Medulla oblongata (tissue), 1 donor: ENCODE results near the gene GAGE12J.
"Not testable (repeated sequence)": the region's sequence is repeated elsewhere in the genome, so short reads cannot be mapped to it uniquely, and the experiment has no call there.

Source experiments
- DNase-seq: peaks from one replicate; pipeline ENCODE4 v3.0.0-alpha.2; 2015; ENCODE audit errors: extremely low spot score

Gene GAGE12J

DNA sequence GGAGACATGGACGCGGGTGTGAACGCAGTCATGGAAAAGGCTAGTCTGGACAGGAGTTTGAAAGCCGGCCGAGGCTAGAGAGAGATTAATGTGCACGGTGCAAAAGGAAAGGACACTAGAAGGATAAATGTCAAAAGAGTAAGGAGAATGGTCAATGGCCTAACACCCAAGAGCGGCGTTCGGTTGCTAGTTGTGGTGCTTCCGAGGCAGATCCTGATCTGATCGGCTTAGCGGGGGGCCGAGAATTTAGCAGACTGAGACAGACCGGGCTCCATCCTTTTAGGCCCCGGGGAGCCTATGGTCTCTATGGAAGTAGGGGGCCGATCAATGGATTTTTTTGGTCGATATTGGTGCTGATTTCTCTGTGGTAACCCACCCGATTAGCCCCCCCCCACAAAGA is 11.5 kb upstream of the GAGE12J start:
- DNase-seq = no peak

DNA sequence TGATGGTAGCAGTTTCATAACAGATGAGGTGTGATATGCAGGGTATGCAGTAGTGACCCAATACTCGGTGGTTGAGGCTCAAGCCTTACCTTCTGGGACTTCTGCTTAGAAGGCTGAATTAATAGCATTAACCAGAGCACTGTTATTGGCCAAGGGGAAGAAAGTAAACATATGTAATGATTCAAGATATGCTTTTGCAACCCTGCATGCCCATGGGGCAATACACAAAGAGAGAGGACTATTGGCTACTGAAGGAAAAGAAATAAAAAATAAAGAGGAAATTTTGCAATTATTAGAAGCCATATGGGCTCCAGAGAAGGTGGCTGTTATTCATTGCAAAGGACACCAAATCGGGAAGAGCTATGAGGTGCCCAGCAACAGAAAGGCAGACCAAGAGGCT is 9.7 kb upstream of the GAGE12J start:
- no peak for DNase-seq

DNA sequence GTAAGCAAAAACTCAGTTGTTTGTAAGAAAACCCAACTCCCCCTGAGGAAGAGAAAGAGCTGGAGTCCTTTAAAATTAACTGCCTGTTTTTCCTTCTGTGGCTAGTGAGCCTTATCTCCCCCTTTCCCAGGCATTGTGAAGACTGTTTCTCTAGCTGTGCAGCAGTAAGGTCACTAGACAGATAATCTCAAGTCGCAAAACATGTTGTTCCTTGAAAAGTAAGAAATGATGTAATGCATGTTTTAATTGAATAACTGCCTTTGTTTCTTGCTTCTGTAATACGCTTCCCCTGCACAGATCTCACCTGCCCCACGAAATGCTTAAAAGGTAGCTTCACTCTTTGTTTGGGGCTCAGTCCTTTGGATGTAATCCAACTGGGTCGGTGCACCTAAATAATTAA is 5.8 kb upstream of the GAGE12J start:
- no peak for DNase-seq

DNA sequence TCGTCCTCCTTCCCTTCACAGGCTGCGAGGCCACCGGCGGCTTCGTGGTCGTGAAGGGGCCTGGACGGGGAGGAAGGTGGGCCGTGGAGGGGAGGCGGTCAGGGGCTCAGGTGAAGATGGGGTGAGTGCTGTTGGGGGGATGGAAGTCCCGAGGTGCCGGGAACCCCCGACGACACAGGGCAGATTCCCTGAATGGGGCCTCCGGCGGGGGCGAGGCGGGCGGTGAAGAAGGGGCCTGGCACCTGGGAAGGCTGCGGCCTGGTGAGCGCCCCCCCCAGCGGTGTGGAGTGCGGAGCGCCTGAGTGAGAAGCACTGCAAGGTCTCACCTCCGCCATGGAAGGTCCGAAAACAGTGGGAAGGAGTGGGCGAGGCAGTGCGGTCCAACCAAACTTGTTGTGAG is 429 bp downstream of the GAGE12J start:
- not testable (repeated sequence) for DNase-seq

DNA sequence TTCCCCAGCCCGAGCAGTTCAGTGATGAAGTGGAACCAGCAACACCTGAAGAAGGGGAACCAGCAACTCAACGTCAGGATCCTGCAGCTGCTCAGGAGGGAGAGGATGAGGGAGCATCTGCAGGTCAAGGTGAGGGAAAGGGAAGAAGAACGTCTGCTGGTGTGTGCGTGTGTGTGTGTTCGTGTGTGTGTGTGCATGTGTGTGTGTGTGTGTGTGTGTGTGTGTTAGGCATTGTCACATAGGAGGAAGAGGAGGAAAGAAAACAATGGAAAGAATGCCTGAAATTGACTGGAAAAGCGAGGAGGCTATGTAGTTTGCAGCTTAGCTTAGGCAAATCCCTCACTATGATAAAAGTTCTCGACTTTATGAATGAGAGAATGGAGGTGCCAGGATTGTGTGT is 1.9 kb downstream of the GAGE12J start:
- DNase-seq = not testable (repeated sequence)

DNA sequence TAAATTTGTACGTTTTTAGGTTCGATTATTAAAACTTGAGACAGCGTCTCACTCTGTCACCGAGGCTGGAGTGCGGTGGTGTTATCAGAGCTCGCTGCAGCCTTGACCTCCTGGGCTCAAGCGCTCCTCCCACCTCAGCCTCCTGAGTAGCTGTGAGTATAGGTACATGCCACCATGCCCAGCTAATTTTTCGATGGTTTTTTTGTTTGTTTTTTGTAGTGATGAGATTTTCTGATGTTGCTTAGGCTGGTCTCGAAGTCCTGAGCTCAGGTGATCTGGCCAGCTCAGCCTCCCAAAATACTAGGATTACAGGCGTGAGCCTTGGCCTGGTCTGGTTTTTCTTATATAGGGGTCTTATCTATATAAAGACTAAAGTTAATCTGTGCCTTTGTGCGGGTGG is 8.6 kb downstream of the GAGE12J start:
- DNase-seq = not testable (repeated sequence)

DNA sequence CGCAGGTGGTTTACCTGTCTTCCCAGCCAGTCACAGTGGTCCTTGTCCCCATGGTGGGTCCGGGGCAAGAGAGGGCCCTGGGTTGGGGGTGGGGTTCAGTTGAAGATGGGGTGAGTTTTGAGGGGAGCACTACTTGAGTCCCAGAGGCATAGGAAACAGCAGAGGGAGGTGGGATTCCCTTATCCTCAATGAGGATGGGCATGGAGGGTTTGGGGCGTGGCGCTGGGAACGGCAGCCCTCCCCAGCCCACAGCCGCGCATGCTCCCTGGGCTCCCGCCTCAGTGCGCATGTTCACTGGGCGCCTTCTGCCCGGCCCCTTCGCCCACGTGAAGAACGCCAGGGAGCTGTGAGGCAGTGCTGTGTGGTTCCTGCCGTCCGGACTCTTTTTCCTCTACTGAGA is 9.4 kb downstream of the GAGE12J start, which contains the start of gene GAGE13:
GAGE13 (plus strand) TSS at position 301 of the 400 bp plus-strand sequence. CDS start 1,156 bp downstream, outside the sequence.
- DNase-seq = not testable (repeated sequence)

DNA sequence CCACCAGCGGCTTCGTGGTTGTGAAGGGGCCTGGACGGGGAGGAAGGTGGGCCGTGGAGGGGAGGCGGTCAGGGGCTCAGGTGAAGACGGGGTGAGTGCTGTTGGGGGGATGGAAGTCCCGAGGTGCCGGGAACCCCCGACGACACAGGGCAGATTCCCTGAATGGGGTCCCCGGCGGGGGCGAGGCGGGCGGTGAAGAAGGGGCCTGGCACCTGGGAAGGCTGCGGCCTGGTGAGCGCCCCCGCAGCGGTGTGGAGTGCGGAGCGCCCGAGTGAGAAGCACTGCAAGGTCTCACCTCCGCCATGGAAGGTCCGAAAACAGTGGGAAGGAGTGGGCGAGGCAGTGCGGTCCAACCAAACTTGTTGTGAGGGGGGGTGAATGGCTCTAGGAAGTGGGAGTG is 10.0 kb downstream of the GAGE12J start:
- DNase-seq = not testable (repeated sequence)

DNA sequence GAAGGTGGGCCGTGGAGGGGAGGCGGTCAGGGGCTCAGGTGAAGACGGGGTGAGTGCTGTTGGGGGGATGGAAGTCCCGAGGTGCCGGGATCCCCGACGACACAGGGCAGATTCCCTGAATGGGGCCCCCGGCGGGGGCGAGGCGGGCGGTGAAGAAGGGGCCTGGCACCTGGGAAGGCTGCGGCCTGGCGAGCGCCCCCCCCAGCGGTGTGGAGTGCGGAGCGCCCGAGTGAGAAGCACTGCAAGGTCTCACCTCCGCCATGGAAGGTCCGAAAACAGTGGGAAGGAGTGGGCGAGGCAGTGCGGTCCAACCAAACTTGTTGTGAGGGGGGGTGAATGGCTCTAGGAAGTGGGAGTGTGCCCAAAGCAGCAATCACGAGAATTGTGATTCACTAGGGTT is 19.6 kb downstream of the GAGE12J start:
- not testable (repeated sequence) for DNase-seq

DNA sequence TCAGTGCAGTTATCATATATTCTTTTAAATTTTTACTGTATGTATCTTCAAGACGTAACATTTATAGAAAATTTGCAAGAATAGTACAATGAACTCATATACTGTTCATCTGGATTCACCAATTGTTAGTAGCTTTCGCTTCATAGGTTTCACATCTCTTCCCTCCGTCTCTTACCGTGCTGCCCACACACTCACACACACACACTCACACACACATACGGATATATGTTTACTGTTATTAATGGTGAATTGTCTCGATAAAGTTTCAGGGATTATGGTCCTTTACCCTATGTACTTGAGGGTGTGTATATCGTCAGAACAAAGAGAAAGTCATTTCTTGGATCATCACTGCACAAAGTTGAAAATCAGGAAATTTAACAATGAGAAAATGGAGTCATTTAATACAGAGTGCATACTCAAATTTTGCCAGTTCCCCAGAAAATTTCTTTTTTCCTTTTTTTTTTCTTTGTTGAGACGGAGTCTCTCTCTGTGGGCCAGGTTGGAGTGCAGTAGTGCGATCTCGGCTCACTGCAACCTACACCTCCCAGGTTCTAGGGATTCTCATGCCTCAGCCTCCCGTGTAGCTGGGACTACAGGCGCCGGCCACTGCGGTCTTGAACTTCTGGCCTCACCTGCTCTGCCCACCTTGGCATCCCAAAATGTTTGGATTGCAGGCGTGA is 22.8 kb downstream of the GAGE12J start:
- not testable (repeated sequence) for DNase-seq

DNA sequence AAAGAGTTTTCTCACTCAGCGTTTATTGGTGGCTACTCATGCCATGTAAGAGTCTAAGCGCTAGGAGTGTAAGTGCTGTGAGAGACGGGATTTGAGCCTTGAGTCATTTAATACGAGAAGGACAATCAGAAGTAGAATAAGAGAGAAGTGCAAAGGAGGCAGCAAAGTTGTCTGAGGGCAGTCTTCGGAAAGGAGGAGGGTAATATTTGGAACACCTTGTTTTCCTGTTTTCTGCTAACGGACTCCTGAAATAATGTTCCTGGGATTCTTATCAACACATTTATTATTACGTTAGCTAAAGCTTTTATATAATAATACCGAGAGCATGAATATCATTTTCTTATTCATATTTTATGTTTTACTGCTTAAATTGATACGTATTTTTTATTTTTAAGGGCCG is 23.6 kb downstream of the GAGE12J start:
- DNase-seq = not testable (repeated sequence)

DNA sequence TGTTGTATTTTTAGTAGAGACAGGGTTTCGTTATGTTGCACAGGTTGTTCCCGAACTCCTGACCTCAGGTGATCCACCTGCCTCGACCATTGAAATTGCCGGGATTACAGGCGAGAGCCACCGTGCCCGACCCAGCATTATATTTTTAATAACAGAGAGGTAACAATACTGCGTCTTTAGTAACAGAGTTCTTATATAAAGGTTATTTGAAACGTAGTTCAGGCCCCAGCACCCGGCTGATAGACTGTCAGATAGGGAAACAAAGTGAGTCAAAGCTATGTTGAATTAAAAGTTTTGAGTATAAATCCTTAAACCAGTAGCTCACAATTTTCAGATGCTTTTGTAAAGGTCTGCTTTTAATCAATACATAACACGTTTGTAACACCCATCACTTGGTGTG is 24.3 kb downstream of the GAGE12J start:
- not testable (repeated sequence) for DNase-seq
